GM18502 (cell line): Measurements from ENCODE around the gene MICALL1.

ENCODE experiments used
- ATAC-seq: cut with Tn5 transposase; IDR thresholded peaks from one replicate; pipeline ENCODE4 v1.9.1; 2021; ENCODE audit warnings: mild to moderate bottlenecking; ENCODE audit not compliant: unreplicated experiment, poor library complexity

MICALL1 gene, protein sequence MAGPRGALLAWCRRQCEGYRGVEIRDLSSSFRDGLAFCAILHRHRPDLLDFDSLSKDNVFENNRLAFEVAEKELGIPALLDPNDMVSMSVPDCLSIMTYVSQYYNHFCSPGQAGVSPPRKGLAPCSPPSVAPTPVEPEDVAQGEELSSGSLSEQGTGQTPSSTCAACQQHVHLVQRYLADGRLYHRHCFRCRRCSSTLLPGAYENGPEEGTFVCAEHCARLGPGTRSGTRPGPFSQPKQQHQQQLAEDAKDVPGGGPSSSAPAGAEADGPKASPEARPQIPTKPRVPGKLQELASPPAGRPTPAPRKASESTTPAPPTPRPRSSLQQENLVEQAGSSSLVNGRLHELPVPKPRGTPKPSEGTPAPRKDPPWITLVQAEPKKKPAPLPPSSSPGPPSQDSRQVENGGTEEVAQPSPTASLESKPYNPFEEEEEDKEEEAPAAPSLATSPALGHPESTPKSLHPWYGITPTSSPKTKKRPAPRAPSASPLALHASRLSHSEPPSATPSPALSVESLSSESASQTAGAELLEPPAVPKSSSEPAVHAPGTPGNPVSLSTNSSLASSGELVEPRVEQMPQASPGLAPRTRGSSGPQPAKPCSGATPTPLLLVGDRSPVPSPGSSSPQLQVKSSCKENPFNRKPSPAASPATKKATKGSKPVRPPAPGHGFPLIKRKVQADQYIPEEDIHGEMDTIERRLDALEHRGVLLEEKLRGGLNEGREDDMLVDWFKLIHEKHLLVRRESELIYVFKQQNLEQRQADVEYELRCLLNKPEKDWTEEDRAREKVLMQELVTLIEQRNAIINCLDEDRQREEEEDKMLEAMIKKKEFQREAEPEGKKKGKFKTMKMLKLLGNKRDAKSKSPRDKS

GRCh38 chr22:37905534-37906363 lies at the start of gene MICALL1:
TSS of gene MICALL1 (plus strand) at chr22:37906297. CDS start at chr22:37906423, 126 bp downstream.
- peak; percentile 79 for ATAC-seq

DNA sequence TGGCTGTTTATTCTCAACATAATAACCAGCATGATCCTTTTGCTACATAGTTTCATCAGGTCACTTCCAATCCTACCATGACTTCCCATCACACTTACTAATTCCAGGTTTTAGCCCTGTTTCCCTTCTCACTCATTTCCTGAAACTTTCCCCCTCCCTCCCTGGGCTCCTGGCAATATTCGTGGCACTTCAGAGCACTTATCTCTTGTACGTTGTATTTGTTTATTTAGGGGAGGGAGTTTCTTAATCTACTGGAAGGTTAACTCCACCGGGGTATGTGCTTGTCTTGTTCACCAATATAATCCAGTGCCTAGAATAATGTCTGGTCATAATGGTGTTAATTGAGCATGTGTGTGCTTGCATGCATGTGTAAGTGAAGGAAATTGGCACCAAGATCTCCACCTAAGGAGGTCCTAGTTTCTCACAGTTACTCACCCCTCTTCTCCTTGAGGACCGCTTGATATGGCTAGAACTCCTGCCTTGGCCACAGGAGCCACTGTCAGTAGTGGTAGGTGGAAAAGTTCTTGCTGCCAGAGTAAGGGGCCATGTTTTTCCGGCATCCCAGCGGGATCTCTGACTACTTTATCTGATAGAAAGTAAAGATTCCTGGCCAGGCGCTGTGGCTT lies 45.2 kb upstream of the MICALL1 start:
- ATAC-seq: no peak

- no peak for ATAC-seq
Observed at GRCh38 chr22:37862570-37863325, 43.3 kb upstream of the MICALL1 start.

GRCh38 chr22:37865510-37865909 lies 40.6 kb upstream of the MICALL1 start:
- ATAC-seq: no peak

DNA sequence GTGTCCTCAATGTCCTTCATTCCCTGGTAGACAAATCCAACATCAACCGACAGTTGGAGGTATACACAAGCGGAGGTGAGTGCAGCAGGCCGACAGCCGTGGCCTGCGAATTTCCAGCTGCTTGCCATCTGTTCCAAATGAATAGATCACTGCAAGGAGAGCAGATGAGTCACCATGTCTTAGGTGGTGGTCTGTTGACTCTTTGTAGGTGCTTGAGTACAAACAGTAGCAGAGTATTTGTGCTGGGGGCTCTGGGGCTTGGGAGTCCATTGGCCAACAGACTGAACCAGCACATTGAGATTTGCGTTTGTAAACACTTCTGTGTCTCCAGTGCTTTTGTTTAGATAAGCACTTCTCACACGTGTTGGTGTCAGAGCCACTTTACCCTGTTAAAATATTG lies 35.8 kb upstream of the MICALL1 start:
- no peak for ATAC-seq

DNA sequence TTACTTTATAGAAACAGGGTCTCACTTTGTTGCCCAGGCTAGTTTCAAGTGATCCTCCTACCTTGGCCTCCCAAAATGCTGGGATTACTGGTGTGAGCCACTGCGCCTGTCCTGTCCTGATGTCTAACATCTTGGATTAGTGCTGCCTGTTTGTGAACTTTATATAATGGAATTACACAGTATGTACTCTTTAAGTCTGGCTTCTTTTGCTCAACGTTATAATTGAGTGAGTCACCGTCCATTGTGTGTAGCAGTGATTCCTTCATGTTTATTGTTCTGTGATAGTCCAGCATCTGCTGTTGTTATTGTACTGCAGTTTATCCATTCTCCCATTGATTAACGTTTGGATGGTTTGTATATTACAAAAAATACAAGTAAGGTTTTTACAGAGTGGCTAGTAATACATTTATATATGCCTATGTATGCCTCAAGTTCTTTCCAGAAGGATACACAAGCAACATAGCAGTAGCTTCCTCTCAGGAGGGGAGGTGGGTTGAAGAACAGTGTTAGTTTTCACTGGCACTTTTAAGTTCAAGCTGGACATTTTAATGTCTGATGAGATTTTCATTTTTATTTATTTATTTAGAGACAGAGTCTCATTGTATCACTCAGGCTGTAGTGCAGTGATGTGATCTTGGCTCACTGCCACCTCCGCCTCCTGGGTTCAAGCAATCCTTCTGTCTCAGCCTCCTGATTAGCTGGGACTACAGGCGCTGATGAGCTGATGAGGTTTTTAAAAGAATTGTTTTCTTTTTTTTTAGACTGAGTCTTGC lies 25.2 kb upstream of the MICALL1 start:
- no peak for ATAC-seq

DNA sequence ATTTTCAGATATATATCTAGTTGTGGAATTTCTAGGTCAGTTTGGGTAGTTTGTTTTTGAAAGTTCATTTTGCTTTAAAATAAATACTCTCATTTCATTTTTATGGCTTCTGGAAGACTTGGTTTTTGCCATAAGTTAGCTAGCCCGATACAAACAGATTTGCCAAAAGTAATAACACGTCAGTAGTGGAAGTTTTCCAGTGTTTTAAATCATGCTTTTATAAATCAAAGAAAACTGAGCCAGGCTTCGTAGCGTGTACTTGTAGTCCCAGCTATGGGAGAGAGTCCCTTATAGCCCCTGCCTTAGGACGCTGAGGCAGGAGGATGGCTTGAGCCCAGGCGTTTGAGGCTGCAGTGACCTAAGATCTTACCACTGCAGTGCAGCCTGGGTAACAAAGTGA lies 21.7 kb upstream of the MICALL1 start:
- ATAC-seq: no peak

- ATAC-seq: no peak
Observed at GRCh38 chr22:37887584-37888378, 18.3 kb upstream of the MICALL1 start.

DNA sequence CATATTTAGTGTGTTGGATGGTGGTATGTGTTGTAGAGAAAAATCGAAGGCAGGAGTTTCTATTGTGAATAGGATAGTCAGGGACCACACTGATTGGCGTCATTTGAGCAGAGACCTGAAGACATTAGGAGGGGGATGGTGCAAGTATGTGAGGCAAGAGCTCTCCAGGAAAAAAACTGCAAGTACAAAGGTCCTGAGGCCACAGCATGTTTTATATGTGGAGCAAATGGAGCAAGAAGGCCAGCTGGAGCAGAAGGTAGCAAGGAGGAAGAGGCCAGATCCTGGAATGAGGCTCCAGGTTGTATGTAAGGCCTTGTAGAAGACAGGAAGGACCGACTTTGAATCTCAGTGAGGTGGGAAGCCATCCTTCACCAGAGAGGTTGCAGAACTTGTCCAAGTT lies 14.2 kb upstream of the MICALL1 start:
- no peak for ATAC-seq

DNA sequence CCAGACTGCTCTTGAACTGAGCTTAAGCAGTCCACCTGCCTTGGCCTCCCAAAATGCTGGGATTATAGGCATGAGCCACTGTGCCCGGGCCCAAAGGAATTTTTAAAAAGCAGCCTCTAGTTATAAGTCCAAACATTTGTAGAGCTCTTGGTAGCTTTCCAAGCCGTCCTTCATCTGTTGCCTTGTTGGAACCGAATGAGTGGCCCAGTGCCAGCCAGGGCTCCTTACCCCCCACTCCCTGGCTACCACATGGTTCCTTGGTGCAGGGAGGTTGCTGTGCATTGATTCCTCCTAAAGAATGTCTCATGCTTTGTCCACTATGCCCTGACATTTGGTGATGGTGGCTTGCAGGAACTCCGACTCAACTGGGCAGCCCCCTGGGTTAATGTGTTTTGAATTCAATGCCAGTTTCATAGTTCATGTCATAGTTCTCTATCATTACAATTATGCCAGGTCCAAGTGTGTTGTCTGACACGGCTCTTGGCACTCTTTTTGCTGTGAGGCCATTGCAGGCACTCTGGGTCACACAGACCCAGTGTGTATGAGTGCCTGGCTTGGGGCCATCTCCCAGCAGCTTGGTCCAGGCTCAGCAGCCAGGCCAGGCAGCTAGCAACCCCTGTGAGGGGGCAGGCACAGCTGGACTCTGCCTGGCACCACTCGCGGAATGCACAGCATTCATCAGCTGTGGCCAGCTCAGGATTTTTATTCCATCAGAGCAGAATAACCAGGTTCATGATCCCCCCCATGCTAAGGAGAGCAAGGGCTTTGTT lies 13.3 kb upstream of the MICALL1 start:
- ATAC-seq: no peak

- no peak for ATAC-seq
Observed at GRCh38 chr22:37893583-37893983, 12.5 kb upstream of the MICALL1 start.

DNA sequence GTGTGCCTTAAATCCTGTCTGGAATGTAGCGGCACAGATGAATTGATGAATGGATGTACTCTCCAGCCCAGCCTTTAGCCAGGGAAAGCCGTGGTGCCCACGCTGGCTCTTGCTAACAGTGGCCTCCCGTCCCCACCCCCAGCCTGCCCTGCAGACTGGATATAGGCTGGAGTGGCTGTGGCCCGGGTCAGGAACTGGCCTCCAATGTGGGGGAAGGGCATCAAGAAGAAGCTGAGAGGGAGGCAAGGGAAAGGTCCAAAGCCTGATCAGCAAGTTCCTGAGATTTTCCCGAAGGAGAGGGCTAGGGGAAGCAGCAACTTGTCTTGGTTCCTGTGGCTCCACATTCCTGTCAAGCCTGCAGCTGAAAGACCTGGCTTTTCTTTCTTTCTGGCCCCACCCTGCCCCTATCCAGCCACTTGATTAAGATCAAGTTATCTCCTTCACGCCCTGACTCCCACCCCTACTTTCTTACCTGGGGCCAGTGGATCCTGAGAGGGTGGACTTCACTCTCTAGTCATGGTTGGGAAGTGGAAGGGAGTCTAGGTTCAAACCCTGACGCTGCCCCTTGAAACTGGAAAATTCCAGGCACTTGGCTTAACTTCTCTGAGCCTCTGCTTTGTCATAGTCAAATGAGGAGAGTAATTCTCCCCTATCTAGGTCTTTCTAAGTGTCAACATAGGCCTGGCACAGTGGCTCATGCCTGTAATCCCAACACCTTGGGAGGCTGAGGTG lies 11.0 kb upstream of the MICALL1 start:
- no peak for ATAC-seq

- ATAC-seq: no peak
Observed at GRCh38 chr22:37896181-37896592, 9.9 kb upstream of the MICALL1 start.

GRCh38 chr22:37896939-37897338 lies 9.2 kb upstream of the MICALL1 start:
- ATAC-seq: no peak

DNA sequence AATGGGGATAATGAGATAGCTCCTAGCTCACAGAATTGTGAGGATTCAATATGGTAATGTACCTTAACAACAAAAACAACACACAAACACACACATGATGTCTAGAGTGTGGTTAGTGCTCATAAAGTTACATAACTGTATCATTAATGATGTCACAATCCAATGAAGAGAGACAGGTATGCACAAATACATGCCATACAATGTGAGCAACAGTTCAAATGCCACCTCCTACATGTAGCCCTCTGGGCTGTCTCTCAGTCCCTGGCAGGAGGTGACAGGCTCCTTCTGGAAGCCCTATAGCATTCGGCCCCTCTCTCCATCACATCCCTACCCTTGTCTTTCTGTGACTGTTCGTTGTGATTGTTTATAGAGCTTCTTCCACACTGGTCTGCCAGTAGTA lies 8.3 kb upstream of the MICALL1 start:
- ATAC-seq: no peak

DNA sequence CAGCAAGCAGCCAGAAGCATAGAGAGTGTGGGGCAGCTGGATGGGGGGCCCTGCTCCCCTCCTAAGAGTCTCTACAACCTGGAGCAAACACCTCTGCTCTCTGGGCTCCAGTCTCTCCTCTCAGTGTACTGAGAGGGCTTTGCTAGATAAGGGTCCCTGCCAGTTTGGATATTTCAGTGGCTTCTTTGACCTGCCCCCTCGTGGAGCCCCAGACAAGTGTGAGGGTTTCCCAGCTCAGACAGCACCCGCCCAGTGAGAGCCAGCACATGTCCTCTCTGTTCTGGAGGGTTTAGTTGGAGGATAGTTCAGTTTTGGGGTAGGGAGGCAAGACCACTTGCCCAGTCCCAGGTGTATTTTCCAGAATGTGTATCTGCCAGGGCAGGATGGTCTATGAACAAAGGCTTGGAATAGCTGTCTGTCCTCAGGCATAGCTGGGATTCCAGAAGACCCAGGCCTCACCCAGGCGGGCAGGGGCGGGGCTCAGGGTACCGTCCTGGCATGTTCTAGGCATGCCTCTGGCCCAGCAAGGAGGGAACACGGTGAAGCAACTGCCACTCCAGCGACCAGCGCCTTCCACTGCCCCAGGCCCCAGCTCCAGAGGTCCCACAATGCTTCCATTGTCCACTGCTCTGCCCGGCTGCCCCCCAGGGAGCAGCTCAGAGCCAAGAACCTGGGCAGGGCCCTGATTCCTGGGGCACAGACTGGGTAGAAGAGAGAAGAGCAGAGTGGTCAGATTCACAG lies 7.5 kb upstream of the MICALL1 start:
- ATAC-seq: no peak
